GM10248 (cell line): ENCODE data around the gene PARVA.

Source experiments
- CTCF ChIA-PET: fragments of 300-600 bp; sonication (Branson Sonifier 250); formaldehyde crosslinking; extraction: SDS; loops from one replicate; lab custom pipeline; 2021; ENCODE audit warnings: antibody characterized with exemption; lab: Yijun Ruan, JAX
- POLR2A ChIA-PET: fragments of 350-650 bp; sonication (Branson Sonifier 250); formaldehyde crosslinking; extraction: SDS; loops from one replicate; lab custom pipeline; 2020; ENCODE audit warnings: antibody characterized with exemption; lab: Yijun Ruan, JAX
- DNase-seq: peaks from one replicate; pipeline ENCODE4 v3.0.0; 2012; ENCODE audit errors: extremely low spot score
- TF ChIP-seq, protein P1 (sequence below): IDR thresholded peaks from 2 replicates; pipeline ENCODE4 v1.5.1; 2012; ENCODE audit warnings: mild to moderate bottlenecking, low read depth; ENCODE audit errors: extremely low read depth, missing control alignments, control extremely low read depth

Gene PARVA, protein sequence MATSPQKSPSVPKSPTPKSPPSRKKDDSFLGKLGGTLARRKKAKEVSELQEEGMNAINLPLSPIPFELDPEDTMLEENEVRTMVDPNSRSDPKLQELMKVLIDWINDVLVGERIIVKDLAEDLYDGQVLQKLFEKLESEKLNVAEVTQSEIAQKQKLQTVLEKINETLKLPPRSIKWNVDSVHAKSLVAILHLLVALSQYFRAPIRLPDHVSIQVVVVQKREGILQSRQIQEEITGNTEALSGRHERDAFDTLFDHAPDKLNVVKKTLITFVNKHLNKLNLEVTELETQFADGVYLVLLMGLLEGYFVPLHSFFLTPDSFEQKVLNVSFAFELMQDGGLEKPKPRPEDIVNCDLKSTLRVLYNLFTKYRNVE

DNA sequence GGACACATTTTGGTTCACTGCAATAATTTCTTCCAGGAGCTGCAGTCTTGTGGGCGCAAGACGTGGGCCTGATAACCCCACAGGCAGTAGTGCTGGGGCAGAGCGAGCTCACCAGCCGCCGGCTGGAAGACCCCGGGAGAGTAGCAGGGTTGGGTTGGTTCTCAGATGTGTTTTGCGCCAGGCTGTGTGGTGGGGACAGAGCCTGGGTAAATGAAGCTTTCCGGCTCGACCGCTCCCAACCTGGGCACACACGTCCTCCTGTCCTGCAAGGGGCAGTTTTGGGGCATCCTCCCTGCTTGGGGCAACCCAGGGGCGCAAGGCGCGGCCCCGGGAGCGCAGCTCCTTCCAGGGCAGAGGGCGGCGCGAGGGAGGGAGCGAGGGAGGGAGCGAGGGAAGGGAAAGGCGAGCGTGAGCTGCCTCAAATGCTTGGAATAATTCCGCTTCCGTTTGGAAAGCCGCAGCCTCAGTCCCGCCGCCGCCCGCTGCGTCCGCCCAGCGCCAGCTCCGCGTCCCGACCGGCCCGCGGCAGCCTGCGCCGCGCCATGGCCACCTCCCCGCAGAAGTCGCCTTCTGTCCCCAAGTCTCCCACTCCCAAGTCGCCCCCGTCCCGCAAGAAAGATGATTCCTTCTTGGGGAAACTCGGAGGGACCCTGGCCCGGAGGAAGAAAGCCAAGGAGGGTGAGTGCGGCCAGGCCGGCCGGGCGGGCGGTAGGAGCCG is at the start of gene PARVA:
TSS of gene PARVA (plus strand) at position 466 of the 718 bp plus-strand sequence. CDS start at position 543, 77 bp downstream.
- CTCF ChIA-PET, result interaction anchor here (1.0 kb wide), 2 partner anchors 11 to 43 kb away, joined by 3 read pairs; no protein-coding TSS in a partner anchor
- POLR2A ChIA-PET, result no interaction called here
- no peak for DNase-seq
- TF ChIP-seq, protein P1, sequence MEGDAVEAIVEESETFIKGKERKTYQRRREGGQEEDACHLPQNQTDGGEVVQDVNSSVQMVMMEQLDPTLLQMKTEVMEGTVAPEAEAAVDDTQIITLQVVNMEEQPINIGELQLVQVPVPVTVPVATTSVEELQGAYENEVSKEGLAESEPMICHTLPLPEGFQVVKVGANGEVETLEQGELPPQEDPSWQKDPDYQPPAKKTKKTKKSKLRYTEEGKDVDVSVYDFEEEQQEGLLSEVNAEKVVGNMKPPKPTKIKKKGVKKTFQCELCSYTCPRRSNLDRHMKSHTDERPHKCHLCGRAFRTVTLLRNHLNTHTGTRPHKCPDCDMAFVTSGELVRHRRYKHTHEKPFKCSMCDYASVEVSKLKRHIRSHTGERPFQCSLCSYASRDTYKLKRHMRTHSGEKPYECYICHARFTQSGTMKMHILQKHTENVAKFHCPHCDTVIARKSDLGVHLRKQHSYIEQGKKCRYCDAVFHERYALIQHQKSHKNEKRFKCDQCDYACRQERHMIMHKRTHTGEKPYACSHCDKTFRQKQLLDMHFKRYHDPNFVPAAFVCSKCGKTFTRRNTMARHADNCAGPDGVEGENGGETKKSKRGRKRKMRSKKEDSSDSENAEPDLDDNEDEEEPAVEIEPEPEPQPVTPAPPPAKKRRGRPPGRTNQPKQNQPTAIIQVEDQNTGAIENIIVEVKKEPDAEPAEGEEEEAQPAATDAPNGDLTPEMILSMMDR, result no peak

DNA sequence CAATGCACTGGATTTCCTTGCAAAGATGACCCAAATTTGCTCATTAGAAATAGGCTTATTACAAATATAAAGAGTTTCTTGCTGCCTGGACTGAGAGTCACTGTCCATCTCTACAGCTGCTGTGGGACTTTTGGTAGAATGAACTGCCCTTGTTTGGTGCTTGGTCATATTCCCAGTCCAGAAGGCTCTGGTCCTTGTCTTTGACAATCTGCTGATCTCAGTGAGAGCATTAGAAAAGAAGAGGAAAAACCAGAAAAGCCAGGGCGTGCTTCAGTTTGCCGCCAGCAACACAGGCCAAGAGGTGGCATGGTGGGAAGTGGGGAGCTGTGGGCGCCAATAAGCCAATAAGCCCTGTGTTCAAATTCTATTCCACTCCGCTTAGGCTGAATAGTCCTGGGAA is 48.2 kb upstream of the PARVA start:
- DNase-seq, result no peak
- TF ChIP-seq, protein P1, result no peak
- ChIA-PET POLR2A (no interaction called here), CTCF (interaction anchor here (1.1 to 5.4 kb wide), 3 partner anchors 9 to 570 kb away, joined by 3 to 114 read pairs (median 22); no protein-coding TSS in a partner anchor)

DNA sequence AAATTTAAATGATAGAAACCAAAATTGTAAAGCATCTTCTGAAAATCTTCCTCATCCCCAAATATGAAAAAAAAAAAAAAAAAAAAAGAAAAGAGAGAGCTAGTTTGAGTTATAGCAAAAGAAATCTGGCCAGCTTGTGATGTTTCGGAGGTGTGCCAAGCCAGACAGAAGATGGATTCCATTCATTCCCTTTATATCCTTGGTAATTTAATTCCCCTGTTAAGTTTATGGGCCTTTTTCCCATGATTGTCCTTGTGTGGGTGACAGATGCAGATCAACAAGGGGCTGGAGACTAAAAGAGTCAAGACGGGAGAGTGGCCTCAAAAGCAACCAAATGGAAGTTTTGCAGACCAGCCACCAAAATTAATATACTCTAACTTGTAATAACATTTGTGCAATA is 47.6 kb upstream of the PARVA start:
- CTCF ChIA-PET, result interaction anchor here (1.1 to 5.4 kb wide), 6 partner anchors 14 to 634 kb away, joined by 3 to 114 read pairs (median 10); no protein-coding TSS in a partner anchor

DNA sequence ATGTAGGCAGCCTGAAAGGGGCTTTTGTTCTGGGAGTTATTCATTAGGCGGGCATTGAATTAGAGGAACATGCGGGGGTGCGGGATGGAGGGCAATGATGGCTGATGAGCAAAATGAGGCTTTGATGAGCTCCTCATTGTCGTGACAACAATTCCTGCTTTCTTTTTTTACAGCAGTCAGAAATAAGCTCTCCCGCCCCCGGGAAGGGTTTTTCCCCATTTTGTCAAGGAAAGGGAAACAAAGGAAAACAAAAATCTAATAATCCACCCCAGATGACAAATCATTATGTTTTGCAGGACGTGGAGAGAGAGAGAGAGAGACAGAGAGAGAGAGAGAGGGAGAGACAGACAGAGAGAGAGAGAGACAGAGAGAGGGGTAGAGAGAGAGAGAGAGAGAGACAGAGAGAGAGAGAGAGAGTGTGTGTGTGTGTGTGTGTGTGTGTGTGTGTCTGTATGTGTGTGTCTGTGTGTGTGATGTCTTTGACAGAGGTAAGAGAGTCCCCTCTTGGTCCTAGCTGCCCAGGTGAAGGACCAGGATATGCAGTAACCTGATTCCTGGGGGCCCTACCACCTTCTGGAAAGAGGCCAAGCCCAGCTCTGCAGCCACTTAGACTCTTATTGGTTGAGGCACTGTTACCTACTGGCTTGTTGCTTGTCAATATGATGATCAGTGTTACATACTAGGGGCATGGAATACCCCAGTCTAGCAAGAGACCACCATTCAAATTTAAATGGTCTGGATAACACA is 46.7 kb upstream of the PARVA start:
- ChIA-PET POLR2A (no interaction called here), CTCF (interaction anchor here (0.6 to 5.4 kb wide), 32 partner anchors 10 to 1006 kb away, joined by 3 to 114 read pairs (median 4); no protein-coding TSS in a partner anchor)
- TF ChIP-seq, protein P1, result no peak
- DNase-seq, result no peak

More for the DNA sequence above, 47.6 kb upstream of the PARVA start:
- TF ChIP-seq, protein P1, result no peak
- POLR2A ChIA-PET, result no interaction called here
- DNase-seq, result no peak

DNA sequence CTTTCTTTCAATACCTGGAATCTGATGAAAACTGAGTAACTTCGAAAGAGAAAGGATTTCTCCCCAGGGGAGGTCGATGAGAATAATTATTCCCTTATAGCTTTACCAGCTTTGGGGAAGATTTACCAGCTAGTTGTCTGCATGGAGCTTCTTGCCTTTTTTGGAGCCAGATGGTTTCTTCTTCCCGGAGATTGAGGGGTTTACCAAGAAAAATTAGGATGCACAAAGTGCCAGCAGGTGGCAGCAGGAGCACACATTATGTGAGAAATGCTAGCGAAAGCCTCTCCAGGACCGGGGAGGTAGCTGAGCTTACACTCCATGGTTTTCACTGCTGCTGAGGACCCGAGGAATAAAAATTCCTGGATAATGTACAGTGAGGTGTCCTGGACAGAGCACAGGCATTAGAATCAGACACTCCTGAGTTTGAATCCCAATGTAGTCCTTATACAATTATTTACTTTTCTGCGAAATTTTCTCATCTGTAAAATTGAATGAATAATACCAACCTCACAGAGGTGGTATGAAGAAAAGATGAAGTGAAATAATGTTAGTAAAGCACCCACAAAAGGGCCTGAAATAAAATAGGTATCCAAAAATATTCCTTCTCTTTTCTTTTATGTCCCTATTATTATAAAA is 46.0 kb upstream of the PARVA start:
- CTCF ChIA-PET, result interaction anchor here (0.6 to 5.4 kb wide), 32 partner anchors 10 to 1005 kb away, joined by 3 to 114 read pairs (median 4); no protein-coding TSS in a partner anchor
- DNase-seq, result peak; percentile 47
- POLR2A ChIA-PET, result no interaction called here
- TF ChIP-seq, protein P1, result peak; percentile 83
